Renal pelvis (tissue), 4 donors: ENCODE data around the gene FRMD4A. TPM values are rescaled to one million over a fixed set of nuclear protein-coding genes. Genes with fewer than 3 reads are reported as not detected.
"Not testable (repeated sequence)": the region's sequence is repeated elsewhere in the genome, so short reads cannot be mapped to it uniquely, and the experiment has no call there.

Experiments used
- DNase-seq: peaks from one replicate; pipeline ENCODE4 v3.0.0-alpha.2; 2013
- polyA plus RNA-seq, 3 donors: library from polyadenylated mRNA; unstranded; fragments of 120-200 nt; gene quantifications; one replicate each; pipeline ENCODE4 v1.2.1, GENCODE V29; 2013; ENCODE audit not compliant: insufficient read length in 3 of 3

FRMD4A gene
- polyA plus RNA-seq, 3 donors = 84.7 to 99.4 (median 87.2) TPM

GRCh38 chr10:13890233-13891127, 440.2 kb downstream of the FRMD4A start:
- DNase-seq = no peak

- no peak for DNase-seq
Measured at GRCh38 chr10:13887761-13888160, 443.0 kb downstream of the FRMD4A start.

DNA sequence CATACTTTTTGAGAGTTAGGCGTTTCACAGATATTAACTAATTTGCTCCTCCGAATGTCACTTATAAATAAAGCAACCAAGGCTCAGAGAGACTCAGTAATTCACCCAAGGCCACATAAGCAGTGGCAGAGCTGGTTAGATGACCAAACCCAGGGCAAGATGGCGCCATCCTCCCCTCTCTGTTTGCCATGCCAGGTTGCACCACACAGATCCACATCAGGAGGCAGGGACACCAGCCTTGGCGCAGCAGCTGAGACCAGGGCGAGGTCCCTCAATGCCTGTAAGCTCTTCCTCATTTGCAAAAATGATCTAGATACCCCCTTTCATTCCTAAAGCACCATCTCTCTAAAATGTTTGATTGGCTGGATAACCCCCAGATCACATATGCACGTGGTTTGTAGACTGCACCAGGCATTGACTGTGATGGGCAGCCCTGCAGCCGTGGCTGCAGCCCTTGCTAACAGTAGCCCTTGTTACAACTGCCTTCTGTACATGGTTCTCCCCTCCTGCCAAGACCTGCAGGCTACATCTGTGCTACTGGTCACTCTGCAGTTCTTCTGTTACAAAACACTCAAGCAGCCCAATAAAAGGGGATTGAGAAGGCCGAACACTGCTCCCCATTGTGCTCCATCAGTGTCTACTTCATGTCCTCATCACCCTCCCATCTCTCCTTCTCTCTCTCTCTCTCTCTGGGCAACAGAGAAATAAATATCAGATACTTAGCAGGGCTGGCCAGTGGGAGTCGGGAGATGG, 445.3 kb downstream of the FRMD4A start:
- no peak for DNase-seq

- no peak for DNase-seq
Measured at GRCh38 chr10:13883636-13884444, 446.9 kb downstream of the FRMD4A start.

- DNase-seq = no peak
Measured at GRCh38 chr10:13882119-13882711, 448.5 kb downstream of the FRMD4A start.

- no peak for DNase-seq
Measured at GRCh38 chr10:13880760-13881159, 450.0 kb downstream of the FRMD4A start.

DNA sequence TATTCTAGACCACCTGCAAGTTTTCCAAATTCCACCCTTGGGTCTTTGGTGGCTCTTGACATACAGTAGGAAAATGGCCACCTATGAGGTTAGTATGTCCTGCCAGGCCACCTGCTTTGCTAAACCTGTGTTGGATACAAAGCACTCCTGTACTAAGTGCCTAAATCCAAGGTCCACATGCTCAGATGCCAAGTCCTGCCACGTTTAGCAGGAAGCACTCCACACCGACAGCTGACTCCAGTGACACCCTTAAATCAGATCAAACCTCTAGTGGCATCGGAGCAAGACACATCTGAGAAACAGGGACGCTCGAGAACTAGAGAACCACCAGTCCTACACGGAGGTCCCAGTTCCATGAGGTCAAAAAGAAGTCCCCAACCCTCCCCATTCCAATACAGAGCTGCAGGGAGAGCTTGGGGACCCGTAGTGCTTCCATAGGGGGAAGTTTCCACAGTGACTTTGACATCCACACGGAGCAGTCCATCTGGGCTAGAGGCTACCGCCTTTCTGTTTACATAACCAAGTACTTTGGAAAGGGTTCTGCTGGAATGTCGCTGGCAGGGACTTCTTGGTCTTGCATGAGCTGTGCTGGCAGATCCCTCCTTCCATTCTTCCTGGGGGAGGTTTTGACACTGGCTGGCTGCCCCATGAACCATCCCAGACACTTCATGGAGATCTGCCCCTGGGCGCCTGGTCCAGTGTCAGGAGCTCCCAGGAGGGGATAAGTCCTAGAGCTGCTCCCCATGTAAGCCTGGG, 453.4 kb downstream of the FRMD4A start:
- no peak for DNase-seq

DNA sequence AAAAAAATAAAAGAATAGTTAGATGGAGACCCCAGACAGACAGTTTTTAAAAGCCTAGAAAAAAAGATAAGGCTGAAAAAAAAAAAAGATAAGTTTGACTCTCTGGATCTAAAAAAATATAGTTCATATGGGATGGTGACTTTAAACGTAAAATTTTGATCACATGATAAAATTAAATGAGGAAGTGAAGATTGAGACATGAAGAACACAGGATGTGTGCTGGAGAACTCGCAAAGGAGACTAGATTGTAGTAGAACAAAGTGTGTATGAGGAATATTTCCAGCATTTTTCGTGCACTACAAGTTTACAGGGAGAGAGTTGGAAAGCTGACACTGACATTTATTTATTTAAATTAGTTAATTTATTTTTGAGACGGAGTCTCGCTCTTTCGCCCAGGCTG, 457.5 kb downstream of the FRMD4A start:
- DNase-seq = no peak

- no peak for DNase-seq
Measured at GRCh38 chr10:13872411-13872810, 458.3 kb downstream of the FRMD4A start.

- DNase-seq = no peak
Measured at GRCh38 chr10:13871776-13872175, 458.9 kb downstream of the FRMD4A start.

- no peak for DNase-seq
Measured at GRCh38 chr10:13871011-13871410, 459.7 kb downstream of the FRMD4A start.

DNA sequence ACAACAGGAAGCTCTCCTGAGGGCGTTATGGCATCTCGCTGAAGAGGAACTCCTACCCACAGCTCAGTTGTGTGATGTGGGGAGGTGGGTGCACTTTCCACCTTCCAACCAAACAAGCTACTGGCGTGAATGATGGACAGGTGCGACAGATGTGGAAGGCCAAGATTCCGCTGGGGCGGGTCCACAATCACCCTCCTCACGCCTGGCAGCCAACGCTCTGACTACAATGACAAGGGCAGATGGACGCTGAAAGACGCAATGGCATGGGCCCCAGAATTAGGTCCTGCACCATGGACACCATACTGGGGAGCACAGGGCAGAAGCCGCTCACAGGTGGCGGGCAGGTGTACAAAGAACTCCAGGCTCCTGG, 461.4 kb downstream of the FRMD4A start:
- DNase-seq = no peak

GRCh38 chr10:13868528-13869294, 462.0 kb downstream of the FRMD4A start:
- DNase-seq = no peak

DNA sequence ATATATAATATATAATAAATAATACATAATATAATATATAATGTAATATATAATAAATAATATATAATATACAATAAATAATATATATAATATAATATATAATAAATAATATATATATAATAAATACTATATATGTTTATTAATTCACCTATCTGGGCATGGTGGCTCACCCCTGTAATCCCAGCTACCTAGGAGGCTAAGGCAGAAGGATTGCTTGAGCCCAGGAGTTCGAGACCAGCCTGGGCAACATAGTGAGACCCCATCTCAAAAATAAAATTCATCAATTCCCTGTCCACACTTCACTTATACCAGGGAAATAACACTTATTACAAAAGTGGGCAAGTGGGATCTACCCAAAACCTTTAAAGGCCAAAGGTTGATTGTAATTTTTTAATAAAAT, 462.9 kb downstream of the FRMD4A start:
- DNase-seq = no peak

DNA sequence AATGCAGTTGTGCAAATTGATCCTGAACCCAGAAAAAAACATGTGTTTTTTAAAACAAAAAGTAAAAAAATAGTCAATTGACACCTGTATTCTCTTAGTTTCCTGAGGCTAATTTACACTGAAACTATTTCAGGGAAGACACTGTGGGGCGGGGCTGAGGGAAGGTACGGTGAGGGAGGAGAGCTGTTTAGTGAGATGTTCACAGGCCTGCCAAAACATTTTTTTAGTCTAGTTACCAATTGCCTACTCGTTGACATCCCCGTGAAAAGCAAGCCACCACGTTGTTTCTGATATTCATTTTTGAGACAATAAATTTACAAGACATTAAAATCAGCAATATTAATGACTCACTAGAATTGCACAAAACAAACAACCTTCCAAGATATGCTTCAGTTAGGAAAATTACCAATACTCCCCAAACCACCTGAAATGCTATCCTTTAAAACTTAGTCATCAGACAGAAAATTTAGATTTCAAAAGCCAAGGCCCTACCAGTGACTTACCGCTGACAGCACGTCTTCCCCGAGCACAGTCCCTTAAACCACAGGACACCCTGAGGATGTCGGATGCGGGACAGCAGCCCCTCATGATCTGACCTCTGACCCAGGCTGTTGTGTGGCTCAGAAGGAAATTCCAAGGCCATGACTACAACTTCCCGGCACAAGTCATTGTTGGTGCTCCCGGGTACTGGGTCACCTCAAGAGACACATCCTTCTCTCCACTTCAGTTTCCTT, 464.8 kb downstream of the FRMD4A start:
- DNase-seq = no peak

DNA sequence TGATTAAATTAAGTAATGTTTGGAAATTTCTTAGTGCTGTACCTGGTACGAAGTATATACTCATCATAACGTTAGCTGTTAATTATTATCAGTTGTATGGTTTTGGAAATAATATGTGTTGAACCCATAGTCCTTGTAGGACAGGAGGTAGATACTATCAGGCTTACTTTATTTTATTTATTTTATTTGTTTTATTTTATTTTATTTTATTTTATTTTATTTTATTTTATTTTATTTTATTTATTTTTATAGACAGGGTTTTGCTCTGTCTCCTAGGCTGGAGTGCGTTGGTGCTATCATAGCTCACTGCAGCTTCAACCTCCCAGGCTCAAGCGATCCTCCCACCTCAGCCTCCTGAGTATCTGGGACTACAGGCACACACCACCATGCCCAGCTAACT, 465.5 kb downstream of the FRMD4A start:
- not testable (repeated sequence) for DNase-seq

- DNase-seq = no peak
Measured at GRCh38 chr10:13862546-13863233, 468.0 kb downstream of the FRMD4A start.

GRCh38 chr10:13860886-13861285, 469.8 kb downstream of the FRMD4A start:
- no peak for DNase-seq
